HL-60 (cell line): ENCODE results near the gene MAGI2.

Source experiments
- DNase-seq, 2 experiments: peaks; one replicate each; pipeline ENCODE4 v3.0.0-alpha.2; 2010 to 2020; ENCODE audit warnings: low read depth in 1 of 2, low spot score in 1 of 2
- H3K27ac ChIP-seq: fragments of 250-450 bp; sonication (Bioruptor Pico); replicated peaks from 2 replicates; pipeline ENCODE4 v1.5.1; 2020; ENCODE audit warnings: mild to moderate bottlenecking, moderate library complexity
- H3K27me3 ChIP-seq: fragments of 250-450 bp; sonication (Bioruptor Pico); 2 replicates; pipeline ENCODE4 v1.5.1; 2021; ENCODE audit warnings: mild to moderate bottlenecking, moderate library complexity; ENCODE audit not compliant: insufficient read depth, poor library complexity, severe bottlenecking
- H3K4me3 ChIP-seq: replicated peaks from 2 replicates; pipeline ENCODE4 v1.5.1; 2011; ENCODE audit warnings: mild to moderate bottlenecking, control low read depth, low read length; ENCODE audit not compliant: insufficient read depth
- GABPA ChIP-seq: IDR thresholded peaks from 2 replicates; pipeline ENCODE4 v1.6.1; 2012; ENCODE audit warnings: low read depth
- POLR2AphosphoS5 ChIP-seq: IDR thresholded peaks from 2 replicates; pipeline ENCODE4 v1.6.1; 2012; ENCODE audit warnings: low read depth
- SPI1 ChIP-seq: IDR thresholded peaks from 2 replicates; pipeline ENCODE4 v1.6.1; 2012; ENCODE audit warnings: low read depth, mild to moderate bottlenecking, borderline replicate concordance
- TF ChIP-seq, protein P1 (sequence below): IDR thresholded peaks from one replicate; pipeline ENCODE4 v1.5.1; 2011; ENCODE audit warnings: low read length, control low read depth, inconsistent platforms; ENCODE audit not compliant: insufficient read depth
- TF ChIP-seq, protein P2 (sequence below): IDR thresholded peaks from 2 replicates; pipeline ENCODE4 v1.6.1; 2012; ENCODE audit warnings: low read depth; ENCODE audit not compliant: insufficient replicate concordance

The MAGI2 gene

DNA sequence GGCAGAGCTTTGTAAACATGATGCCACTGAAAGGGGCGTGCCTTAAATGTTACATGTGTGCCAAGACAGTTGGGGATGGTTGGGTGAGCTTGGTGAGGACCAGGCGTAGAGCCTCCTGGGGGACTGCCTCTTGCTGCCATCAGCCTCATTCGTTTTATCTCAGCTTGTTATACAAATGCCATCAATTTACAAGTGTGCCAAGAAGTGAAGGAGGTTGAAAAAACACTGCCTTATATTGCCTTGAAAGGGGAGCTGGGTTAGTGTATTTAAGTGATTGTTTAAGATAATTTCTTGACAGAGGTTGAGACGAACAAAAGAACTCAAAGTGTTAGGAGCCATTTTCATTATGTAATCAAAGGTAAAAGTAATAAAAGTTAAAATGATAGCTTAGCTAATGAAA, 1300.2 kb downstream of the MAGI2 start:
- Histone ChIP-seq H3K4me3 (no peak overlapping the region), H3K27ac (no peak overlapping the region), H3K27me3 (no peaks in the 10 kb centered on the region)
- TF ChIP-seq SPI1 = no peak
- no peak for TF ChIP-seq POLR2AphosphoS5
- TF ChIP-seq GABPA = no peak
- TF ChIP-seq, protein P1, sequence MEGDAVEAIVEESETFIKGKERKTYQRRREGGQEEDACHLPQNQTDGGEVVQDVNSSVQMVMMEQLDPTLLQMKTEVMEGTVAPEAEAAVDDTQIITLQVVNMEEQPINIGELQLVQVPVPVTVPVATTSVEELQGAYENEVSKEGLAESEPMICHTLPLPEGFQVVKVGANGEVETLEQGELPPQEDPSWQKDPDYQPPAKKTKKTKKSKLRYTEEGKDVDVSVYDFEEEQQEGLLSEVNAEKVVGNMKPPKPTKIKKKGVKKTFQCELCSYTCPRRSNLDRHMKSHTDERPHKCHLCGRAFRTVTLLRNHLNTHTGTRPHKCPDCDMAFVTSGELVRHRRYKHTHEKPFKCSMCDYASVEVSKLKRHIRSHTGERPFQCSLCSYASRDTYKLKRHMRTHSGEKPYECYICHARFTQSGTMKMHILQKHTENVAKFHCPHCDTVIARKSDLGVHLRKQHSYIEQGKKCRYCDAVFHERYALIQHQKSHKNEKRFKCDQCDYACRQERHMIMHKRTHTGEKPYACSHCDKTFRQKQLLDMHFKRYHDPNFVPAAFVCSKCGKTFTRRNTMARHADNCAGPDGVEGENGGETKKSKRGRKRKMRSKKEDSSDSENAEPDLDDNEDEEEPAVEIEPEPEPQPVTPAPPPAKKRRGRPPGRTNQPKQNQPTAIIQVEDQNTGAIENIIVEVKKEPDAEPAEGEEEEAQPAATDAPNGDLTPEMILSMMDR = no peak
- TF ChIP-seq, protein P2, sequence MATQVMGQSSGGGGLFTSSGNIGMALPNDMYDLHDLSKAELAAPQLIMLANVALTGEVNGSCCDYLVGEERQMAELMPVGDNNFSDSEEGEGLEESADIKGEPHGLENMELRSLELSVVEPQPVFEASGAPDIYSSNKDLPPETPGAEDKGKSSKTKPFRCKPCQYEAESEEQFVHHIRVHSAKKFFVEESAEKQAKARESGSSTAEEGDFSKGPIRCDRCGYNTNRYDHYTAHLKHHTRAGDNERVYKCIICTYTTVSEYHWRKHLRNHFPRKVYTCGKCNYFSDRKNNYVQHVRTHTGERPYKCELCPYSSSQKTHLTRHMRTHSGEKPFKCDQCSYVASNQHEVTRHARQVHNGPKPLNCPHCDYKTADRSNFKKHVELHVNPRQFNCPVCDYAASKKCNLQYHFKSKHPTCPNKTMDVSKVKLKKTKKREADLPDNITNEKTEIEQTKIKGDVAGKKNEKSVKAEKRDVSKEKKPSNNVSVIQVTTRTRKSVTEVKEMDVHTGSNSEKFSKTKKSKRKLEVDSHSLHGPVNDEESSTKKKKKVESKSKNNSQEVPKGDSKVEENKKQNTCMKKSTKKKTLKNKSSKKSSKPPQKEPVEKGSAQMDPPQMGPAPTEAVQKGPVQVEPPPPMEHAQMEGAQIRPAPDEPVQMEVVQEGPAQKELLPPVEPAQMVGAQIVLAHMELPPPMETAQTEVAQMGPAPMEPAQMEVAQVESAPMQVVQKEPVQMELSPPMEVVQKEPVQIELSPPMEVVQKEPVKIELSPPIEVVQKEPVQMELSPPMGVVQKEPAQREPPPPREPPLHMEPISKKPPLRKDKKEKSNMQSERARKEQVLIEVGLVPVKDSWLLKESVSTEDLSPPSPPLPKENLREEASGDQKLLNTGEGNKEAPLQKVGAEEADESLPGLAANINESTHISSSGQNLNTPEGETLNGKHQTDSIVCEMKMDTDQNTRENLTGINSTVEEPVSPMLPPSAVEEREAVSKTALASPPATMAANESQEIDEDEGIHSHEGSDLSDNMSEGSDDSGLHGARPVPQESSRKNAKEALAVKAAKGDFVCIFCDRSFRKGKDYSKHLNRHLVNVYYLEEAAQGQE = no peak
- no peak for DNase-seq

DNA sequence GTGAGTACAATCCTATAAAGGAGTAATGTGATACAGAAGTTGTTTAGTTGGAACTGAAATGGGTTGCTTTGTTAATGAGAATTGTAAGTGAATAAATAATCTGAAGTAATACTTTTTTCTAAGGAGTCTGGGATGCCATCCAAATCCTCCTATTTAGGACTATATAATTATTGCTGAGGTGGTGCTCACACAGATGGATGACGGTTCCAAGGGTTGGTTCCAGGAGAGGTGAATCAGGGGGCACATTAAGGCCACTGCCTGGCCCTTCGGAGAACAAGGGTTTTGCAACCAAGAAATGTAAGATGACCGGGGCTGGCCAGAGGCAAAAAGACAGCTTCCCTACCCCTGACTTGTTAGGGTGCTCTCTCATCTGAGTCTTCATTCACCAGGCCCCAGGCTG, 1302.2 kb downstream of the MAGI2 start:
- DNase-seq = no peak
- TF ChIP-seq, protein P1 = no peak
- TF ChIP-seq GABPA (no peak), POLR2AphosphoS5 (no peak), SPI1 (no peak)
- TF ChIP-seq, protein P2 = no peak
- Histone ChIP-seq H3K27ac (no peak overlapping the region), H3K27me3 (no peaks in the 10 kb centered on the region), H3K4me3 (no peak overlapping the region)

DNA sequence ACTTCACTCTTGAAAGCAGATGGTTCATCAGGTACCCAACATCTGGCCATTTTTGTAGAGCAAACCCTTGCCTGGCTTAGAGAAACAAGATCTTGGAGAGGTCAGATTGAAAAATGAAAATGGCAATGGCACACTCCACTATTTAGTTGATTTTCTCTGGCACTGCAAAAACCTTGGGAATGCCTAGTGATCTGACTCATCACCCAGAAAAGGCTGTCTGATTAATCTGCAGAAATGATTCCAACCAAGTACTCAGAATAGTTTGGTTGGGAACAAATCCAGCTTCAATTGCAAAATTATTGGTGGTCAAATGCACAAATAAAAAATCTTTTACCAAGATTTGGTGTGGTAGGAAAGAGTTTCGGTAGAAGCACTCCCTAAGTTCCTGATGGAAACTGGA, 1303.7 kb downstream of the MAGI2 start:
- Histone ChIP-seq H3K4me3 (no peak overlapping the region), H3K27me3 (no peaks in the 10 kb centered on the region), H3K27ac (no peak overlapping the region)
- TF ChIP-seq, protein P2 = no peak
- no peak for TF ChIP-seq POLR2AphosphoS5
- TF ChIP-seq GABPA = no peak
- TF ChIP-seq, protein P1 = no peak
- TF ChIP-seq SPI1 = no peak
- DNase-seq = no peak
